ENCODE measurements around the gene FHOD3.
A peak's percentile ranks its signal among the peaks of the same experiment; 100 is the strongest.
"Not testable (repeated sequence)": the region's sequence is repeated elsewhere in the genome, so short reads cannot be mapped to it uniquely, and the experiment has no call there.

FHOD3 gene

GRCh38 chr18:36350839-36351469 lies 53.4 kb downstream of the FHOD3 start:
- no peak for DNase-seq (ENCODE audit: low spot score)

DNA sequence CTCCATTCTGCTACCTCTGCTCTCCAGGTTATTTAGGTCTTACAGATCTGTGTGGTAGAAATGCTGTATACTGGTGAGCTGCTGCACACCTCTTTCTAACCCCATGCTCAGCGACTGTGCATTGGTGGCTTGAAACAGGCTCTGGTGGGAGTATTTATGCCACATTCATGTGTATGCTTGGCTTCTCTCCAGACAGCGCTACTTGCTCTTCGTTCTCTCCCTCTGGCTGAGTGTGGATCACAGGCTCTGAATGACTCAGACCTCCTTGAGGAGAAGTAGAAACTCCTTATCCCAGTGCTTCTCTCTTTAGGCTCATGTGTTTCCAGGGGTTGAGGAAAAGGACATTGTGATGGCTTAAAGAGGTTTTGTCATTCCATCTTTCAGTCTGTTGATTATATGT lies 54.9 kb downstream of the FHOD3 start:
- DNase-seq (ENCODE audit: low spot score): no peak

DNA sequence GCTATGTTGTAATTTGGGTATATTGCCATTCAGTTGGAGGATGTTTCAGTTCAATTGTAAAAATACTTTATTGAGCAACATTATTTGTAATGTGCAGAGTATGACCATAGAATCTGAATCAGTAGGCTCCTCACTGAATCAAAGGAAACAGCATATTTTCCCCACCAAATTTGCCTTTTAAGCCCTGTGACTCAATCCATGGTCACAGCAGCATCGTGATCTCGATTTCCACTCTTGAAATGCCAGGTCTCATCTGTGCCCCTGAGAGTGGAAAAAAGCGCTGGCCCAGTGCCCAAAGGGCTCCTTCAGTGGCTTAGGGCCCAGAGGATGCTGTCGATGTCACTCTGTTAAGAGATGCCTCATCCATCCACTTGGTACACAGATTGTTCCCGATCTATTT lies 57.5 kb downstream of the FHOD3 start:
- no peak for DNase-seq (ENCODE audit: low spot score)

GRCh38 chr18:36355511-36355910 lies 58.0 kb downstream of the FHOD3 start:
- no peak for DNase-seq (ENCODE audit: low spot score)

- not testable (repeated sequence) for DNase-seq (ENCODE audit: low spot score)
Observed at GRCh38 chr18:36356741-36357140, 59.2 kb downstream of the FHOD3 start.

DNA sequence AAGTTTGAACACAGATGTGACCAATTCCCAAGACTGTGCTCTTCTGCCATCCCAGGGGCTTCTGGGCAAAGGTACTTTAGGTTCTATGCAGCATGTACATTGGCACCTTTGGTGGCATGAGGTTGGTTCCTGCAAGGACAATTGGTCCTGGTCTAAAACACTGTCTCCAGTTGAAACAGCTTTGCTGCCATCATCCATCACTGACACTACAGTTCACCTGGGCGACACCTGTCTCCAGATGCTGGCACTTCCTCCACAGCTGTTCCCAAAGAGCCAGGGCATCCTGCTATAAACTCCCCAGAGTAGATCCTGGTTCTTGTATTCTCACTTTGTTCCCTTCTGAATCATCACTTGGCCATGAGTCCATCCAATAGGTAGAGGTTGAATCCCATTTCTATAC lies 60.6 kb downstream of the FHOD3 start:
- no peak for DNase-seq (ENCODE audit: low spot score)

DNA sequence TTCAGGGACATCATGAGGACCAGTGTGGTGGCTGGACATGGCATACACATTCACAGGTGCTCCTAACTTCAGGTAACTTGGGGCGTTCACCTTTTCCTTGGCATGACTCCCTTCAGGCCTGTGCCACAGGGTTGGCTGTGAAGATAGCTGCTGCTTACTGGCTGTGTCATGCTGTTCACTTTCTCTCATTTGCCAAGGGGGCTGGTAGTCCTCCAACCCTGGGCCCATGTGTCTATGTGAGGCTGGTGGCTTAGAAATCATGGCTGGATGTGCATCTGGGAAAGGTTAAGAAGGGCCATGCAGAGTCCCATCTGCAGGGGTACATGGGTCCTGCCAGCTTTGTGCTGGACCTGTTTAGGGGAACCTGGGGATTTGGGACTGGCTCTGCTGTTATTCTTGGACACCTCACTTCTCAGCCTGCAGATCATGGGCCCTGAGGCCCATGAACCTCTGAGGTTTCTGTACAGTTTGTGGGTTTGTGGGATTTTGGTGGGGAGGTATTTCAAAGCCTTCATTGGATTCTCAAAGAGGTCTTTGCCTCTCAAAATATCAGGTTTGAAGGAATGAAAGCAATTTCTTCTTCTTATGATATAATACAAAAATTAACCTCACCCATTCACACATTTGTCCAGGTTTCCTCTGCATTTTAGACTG lies 62.9 kb downstream of the FHOD3 start:
- DNase-seq (ENCODE audit: low spot score): no peak

DNA sequence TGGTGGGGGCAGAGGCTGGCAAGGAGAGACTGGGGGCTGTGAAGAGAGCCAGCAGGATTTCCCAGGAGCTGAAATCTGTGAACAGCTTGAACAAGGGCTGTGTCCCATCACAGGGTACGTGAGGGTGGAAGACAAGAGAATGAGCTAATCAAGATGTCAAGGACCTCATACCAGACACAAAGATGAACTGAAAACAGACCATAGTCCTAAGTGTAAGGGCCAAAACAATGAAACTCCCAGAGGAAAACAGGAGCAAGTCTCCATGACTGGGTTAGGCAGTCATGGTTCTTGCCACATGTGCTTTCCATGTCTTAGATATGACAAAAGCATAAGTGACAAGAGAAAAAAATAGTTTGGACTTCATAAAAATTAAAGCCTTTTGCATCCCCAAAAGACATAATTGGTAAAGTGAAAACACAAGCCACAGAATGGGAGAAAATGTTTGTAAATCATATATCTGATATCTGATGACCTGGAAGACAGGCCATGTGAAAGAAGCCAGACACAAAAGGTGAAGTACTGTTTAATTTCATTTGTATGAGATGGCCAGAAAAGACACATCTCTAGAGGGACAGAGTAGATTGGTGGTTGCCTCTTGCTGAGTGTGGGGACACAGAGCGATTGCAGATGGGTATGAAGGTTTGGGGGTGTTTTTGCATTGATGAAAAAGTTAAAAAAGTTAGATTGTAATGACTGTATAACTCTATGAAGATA lies 67.6 kb downstream of the FHOD3 start:
- no peak for DNase-seq (ENCODE audit: low spot score)

GRCh38 chr18:36365836-36366775 lies 68.6 kb downstream of the FHOD3 start:
- DNase-seq (ENCODE audit: low spot score): no peak

- DNase-seq (ENCODE audit: low spot score): no peak
Observed at GRCh38 chr18:36366994-36367839, 69.7 kb downstream of the FHOD3 start.

DNA sequence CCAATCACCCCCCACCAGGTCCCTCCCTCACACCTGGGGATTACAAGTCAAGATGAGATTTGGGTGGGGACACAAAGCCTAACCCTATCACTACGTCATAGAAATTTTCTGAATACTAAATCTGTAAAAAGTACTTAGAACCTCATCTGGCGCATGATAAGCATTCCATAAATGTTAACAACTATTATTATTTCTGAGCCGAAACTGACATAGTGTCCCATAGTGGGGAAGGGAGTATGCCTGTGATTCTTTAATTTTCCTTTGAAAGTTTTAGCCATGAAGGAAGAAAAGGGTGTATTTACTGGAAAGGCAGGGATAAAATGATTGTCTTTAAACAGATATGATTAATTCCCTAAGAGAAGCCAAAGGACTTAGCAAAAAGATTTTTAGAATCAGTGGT lies 71.4 kb downstream of the FHOD3 start:
- DNase-seq (ENCODE audit: low spot score): no peak

DNA sequence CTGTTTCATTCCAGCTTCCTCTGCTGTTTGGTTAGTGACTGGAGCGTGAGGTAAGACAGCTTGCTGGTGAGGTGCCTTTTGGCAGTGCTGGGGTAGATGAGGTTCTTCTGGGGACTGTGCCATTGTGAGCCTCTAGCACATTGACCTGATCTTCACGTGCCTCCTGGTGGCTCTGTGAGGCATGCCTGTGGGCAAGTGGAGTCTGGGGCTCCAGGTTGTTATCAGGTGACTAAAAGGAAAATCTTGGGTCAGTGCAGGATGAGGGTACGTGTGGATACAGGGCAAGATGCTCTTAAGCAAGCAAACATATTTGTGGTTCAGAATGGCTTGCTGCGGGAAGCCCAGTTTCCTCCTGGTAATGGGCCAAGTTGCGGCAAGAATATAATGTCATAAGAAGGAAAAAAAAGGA lies 75.4 kb downstream of the FHOD3 start:
- DNase-seq (ENCODE audit: low spot score): no peak

GRCh38 chr18:36374262-36374661 lies 76.7 kb downstream of the FHOD3 start:
- DNase-seq (ENCODE audit: low spot score): no peak

GRCh38 chr18:36375118-36375517 lies 77.6 kb downstream of the FHOD3 start:
- DNase-seq (ENCODE audit: low spot score): no peak

GRCh38 chr18:36376361-36376760 lies 78.8 kb downstream of the FHOD3 start:
- DNase-seq (ENCODE audit: low spot score): no peak

- no peak for DNase-seq (ENCODE audit: low spot score)
Observed at GRCh38 chr18:36377626-36378025, 80.1 kb downstream of the FHOD3 start.

GRCh38 chr18:36378205-36378604 lies 80.7 kb downstream of the FHOD3 start:
- no peak for DNase-seq (ENCODE audit: low spot score)

DNA sequence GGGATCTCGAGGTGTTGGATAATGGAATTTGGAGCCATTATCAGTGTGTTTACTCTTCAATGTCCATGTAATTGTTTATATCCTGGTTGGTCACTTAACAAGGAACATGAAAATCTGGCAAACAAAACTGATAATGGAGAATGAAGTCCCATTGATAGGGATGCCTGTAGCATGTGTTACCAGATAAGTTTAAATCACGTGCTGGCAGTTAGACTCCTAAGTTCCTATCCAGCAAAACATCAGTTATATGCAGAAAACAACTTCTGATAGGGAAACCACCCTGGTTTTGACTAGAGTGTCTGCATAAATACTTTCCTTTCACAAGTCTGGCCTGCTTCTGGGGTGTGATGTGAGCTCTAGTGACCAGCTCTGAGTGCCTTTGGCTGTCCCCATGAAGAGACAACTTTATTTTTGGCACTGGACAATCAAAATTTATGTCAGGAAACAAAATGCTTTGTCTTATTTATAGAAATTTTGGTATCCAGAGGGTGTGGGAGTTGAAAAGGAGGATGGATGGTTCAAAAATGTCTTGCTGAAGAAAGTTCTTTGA lies 82.0 kb downstream of the FHOD3 start:
- DNase-seq (ENCODE audit: low spot score): no peak

DNA sequence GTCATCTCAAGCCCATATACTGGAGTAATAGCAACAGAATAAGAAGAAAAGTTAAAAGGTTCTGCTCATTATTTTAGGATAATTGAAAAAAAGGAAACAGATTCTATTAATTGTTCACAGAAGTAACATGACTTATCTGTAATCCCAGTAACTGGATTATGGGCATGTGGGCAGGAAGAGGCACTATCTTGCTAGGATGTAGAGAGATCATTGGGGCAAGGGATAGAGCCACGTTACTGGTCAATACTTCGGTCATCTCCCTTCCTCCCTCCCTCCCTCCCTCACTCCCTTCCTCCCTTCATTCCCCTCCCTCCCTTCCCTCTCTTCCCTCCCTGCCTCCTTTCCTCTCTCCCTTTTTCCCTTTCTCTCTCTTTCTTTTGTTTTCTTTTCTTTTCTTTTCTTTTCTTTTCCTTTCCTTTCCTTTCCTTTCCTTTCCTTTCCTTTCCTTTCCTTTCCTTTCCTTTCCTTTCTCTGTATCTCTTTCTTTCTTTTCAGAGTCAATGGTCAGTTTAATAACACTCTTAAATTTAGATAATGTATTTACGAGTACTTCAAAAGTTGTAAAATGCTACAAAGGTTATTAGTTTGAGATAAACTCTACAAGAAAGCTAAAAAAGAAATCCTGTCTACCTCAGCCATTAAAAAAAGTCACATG lies 82.8 kb downstream of the FHOD3 start:
- no peak for DNase-seq (ENCODE audit: low spot score)

- peak; percentile 27 for DNase-seq (ENCODE audit: low spot score)
Observed at GRCh38 chr18:36381075-36381474, 83.6 kb downstream of the FHOD3 start.

DNA sequence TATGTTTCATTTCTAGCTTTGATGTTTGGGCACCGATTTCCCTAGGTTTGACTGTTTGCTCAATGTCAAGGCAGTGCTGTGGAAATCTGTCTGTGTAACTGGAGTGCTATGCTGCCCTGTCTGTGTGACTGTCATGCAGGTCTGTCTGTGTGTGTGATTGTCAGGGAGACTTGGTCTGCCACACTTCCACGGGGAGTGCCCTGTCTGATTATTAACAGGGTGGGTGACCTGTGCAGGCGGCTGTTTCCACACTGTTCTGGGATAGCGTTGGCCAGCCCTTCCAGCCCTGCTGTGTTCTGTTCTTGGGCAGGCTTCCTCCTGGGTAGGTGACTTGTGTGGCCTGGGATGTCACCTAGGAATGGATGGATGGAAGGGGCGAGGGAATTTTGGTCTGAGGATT lies 85.3 kb downstream of the FHOD3 start:
- DNase-seq (ENCODE audit: low spot score): no peak
